Endothelial cell of coronary artery (primary cell): ENCODE results near the gene ERAL1. TPM values are rescaled to one million over a fixed set of nuclear protein-coding genes. Genes with fewer than 3 reads are reported as not detected.

Experiments used
- total RNA-seq: library from RNA; depleted of rRNA; stranded (reverse); fragments of >200 nt; gene quantifications from 2 replicates; pipeline ENCODE4 v1.2.3, GENCODE V29; 2014

ERAL1 gene
- 21.7 and 23.3 TPM in 2 replicates for total RNA-seq

GRCh38 chr17:28854457-28855335 is at the start of gene ERAL1:
Gene ERAL1, plus strand, starts transcription at chr17:28855016. Its CDS starts 19 bp downstream, at chr17:28855035.

GRCh38 chr17:28842282-28843012 is 12.4 kb upstream of the ERAL1 start, which contains the start of gene FAM222B:
Gene FAM222B, minus strand, starts transcription at chr17:28842790. Its CDS starts 76,123 bp downstream, at chr17:28766667.

GRCh38 chr17:28896884-28897768 is 42.3 kb downstream of the ERAL1 start, which contains the start of gene FLOT2:
Gene FLOT2, minus strand, starts transcription at chr17:28897733. Its CDS starts 159 bp downstream, at chr17:28897574.

GRCh38 chr17:28902819-28903545 is 48.2 kb downstream of the ERAL1 start, which contains the start of gene DHRS13:
Gene DHRS13, minus strand, starts transcription at chr17:28903079. Its CDS starts 135 bp downstream, at chr17:28902944.

Other genes starting within 250 kb of the ERAL1 start
- 4.3 and 5.6 TPM in 2 replicates for gene RSKR, start 240.8 kb upstream of the ERAL1 start, total RNA-seq
- 193 and 195 TPM in 2 replicates for gene BLTP2, start 209.9 kb upstream of the ERAL1 start, total RNA-seq
- gene SDF2, start 193.1 kb upstream of the ERAL1 start, total RNA-seq = 67.7 and 70.2 TPM in 2 replicates
- gene SUPT6H, start 192.8 kb upstream of the ERAL1 start, total RNA-seq = 43.0 and 53.9 TPM in 2 replicates
- 0.81 and 0.94 TPM in 2 replicates for gene PROCA1, start 143.1 kb upstream of the ERAL1 start, total RNA-seq
- gene RAB34, start 137.1 kb upstream of the ERAL1 start, total RNA-seq = 47.1 and 74.8 TPM in 2 replicates
- gene RPL23A, start 135.0 kb upstream of the ERAL1 start, total RNA-seq = 1,119 and 1,150 TPM in 2 replicates
- gene TLCD1, start 128.8 kb upstream of the ERAL1 start, total RNA-seq = 1.3 and 1.7 TPM in 2 replicates
- gene NEK8, start 126.2 kb upstream of the ERAL1 start, total RNA-seq = 1.1 and 2.4 TPM in 2 replicates
- gene TRAF4, start 111.0 kb upstream of the ERAL1 start, total RNA-seq = 35.3 and 40.6 TPM in 2 replicates
- gene FAM222B, start 12.2 kb upstream of the ERAL1 start, total RNA-seq = 3.2 and 6.3 TPM in 2 replicates
- gene FLOT2, start 42.7 kb downstream of the ERAL1 start, total RNA-seq = 59.1 and 62.1 TPM in 2 replicates
- gene DHRS13, start 48.1 kb downstream of the ERAL1 start, total RNA-seq = 3.1 and 5.2 TPM in 2 replicates
- gene PHF12, start 96.5 kb downstream of the ERAL1 start, total RNA-seq = 8.8 and 16.3 TPM in 2 replicates
- gene SEZ6, start 151.0 kb downstream of the ERAL1 start, total RNA-seq = not detected in 2 replicates
- gene PIPOX, start 188.1 kb downstream of the ERAL1 start, total RNA-seq = 2.0 TPM in 2 replicates